Measurements from ENCODE around the gene CDC14B.
"Not testable (repeated sequence)": the region's sequence is repeated elsewhere in the genome, so short reads cannot be mapped to it uniquely, and the experiment has no call there.

The CDC14B gene

GRCh38 chr9:96621618-96622017, 2.0 kb upstream of the CDC14B start:
- no peak for DNase-seq

GRCh38 chr9:96620832-96621269, 1.2 kb upstream of the CDC14B start:
- DNase-seq = no peak

GRCh38 chr9:96620181-96620514, 505 bp upstream of the CDC14B start:
- DNase-seq = no peak

- DNase-seq = no peak
Observed at GRCh38 chr9:96619124-96619465, 548 bp downstream of the CDC14B start.

- DNase-seq = no peak
Observed at GRCh38 chr9:96618209-96619123, 1.2 kb downstream of the CDC14B start.

- DNase-seq = no peak
Observed at GRCh38 chr9:96617439-96618185, 2.0 kb downstream of the CDC14B start.

GRCh38 chr9:96616817-96617438, 2.7 kb downstream of the CDC14B start:
- no peak for DNase-seq

GRCh38 chr9:96615411-96615810, 4.2 kb downstream of the CDC14B start:
- DNase-seq = no peak

- not testable (repeated sequence) for DNase-seq
Observed at GRCh38 chr9:96614664-96615063, 5.0 kb downstream of the CDC14B start.

- no peak for DNase-seq
Observed at GRCh38 chr9:96612966-96613589, 6.6 kb downstream of the CDC14B start.

- no peak for DNase-seq
Observed at GRCh38 chr9:96612105-96612965, 7.3 kb downstream of the CDC14B start.

- no peak for DNase-seq
Observed at GRCh38 chr9:96611302-96611701, 8.3 kb downstream of the CDC14B start.

GRCh38 chr9:96609732-96610131, 9.9 kb downstream of the CDC14B start:
- DNase-seq = no peak

- no peak for DNase-seq
Observed at GRCh38 chr9:96607971-96608370, 11.7 kb downstream of the CDC14B start.

- DNase-seq = no peak
Observed at GRCh38 chr9:96605328-96605727, 14.3 kb downstream of the CDC14B start.

GRCh38 chr9:96604004-96604319, 15.7 kb downstream of the CDC14B start:
- DNase-seq = no peak

- DNase-seq = no peak
Observed at GRCh38 chr9:96603305-96604003, 16.2 kb downstream of the CDC14B start.

GRCh38 chr9:96599298-96599697, 20.3 kb downstream of the CDC14B start:
- no peak for DNase-seq

- no peak for DNase-seq
Observed at GRCh38 chr9:96596601-96597111, 23.0 kb downstream of the CDC14B start.

- no peak for DNase-seq
Observed at GRCh38 chr9:96587338-96588315, 32.0 kb downstream of the CDC14B start.

Data from activated CD4-positive, CD25-positive, alpha-beta regulatory T cell (primary cell).